ENCODE measurements around the gene GAN. TPM values are rescaled to one million over a fixed set of nuclear protein-coding genes. Genes with fewer than 3 reads are reported as not detected.
"Not testable (repeated sequence)": the region's sequence is repeated elsewhere in the genome, so short reads cannot be mapped to it uniquely, and the experiment has no call there.

The GAN gene
- total RNA-seq, 1 donor from 2014 or later: 12.5 TPM

- no peak for DNase-seq (ENCODE audit: low read depth)
These were observed 85.1 kb downstream of the GAN start for GRCh38 chr16:81399909-81400308.

GRCh38 chr16:81401035-81401950 lies 86.5 kb downstream of the GAN start:
- peak; percentile 13 for DNase-seq (ENCODE audit: low read depth)

- no peak for DNase-seq (ENCODE audit: low read depth)
These were observed 88.4 kb downstream of the GAN start for GRCh38 chr16:81403208-81403600.

- peak; percentile 33 for DNase-seq (ENCODE audit: low read depth)
These were observed 89.0 kb downstream of the GAN start for GRCh38 chr16:81403601-81404391.

- DNase-seq (ENCODE audit: low read depth): not testable (repeated sequence)
These were observed 90.2 kb downstream of the GAN start for GRCh38 chr16:81405002-81405401.

GRCh38 chr16:81405702-81406113 lies 90.9 kb downstream of the GAN start:
- DNase-seq (ENCODE audit: low read depth): peak; percentile 98

- no peak for DNase-seq (ENCODE audit: low read depth)
These were observed 93.7 kb downstream of the GAN start for GRCh38 chr16:81408409-81408950.

- no peak for DNase-seq (ENCODE audit: low read depth)
These were observed 94.3 kb downstream of the GAN start for GRCh38 chr16:81409016-81409556.

- no peak for DNase-seq (ENCODE audit: low read depth)
These were observed 96.0 kb downstream of the GAN start for GRCh38 chr16:81410643-81411293.

GRCh38 chr16:81413245-81413990 lies 98.7 kb downstream of the GAN start:
- no peak for DNase-seq (ENCODE audit: low read depth)

GRCh38 chr16:81415751-81416150 lies 101.0 kb downstream of the GAN start:
- DNase-seq (ENCODE audit: low read depth): no peak

- no peak for DNase-seq (ENCODE audit: low read depth)
These were observed 102.0 kb downstream of the GAN start for GRCh38 chr16:81416749-81417148.

- no peak for DNase-seq (ENCODE audit: low read depth)
These were observed 102.4 kb downstream of the GAN start for GRCh38 chr16:81417210-81417609.

GRCh38 chr16:81419806-81420205 lies 105.0 kb downstream of the GAN start:
- no peak for DNase-seq (ENCODE audit: low read depth)

GRCh38 chr16:81421126-81421525 lies 106.4 kb downstream of the GAN start:
- no peak for DNase-seq (ENCODE audit: low read depth)

GRCh38 chr16:81421536-81421935 lies 106.8 kb downstream of the GAN start:
- no peak for DNase-seq (ENCODE audit: low read depth)

- DNase-seq (ENCODE audit: low read depth): not testable (repeated sequence)
These were observed 107.4 kb downstream of the GAN start for GRCh38 chr16:81422153-81422552.

GRCh38 chr16:81424771-81425170 lies 110.0 kb downstream of the GAN start:
- peak; percentile 74 for DNase-seq (ENCODE audit: low read depth)

GRCh38 chr16:81427219-81427618 lies 112.5 kb downstream of the GAN start:
- no peak for DNase-seq (ENCODE audit: low read depth)

- no peak for DNase-seq (ENCODE audit: low read depth)
These were observed 114.3 kb downstream of the GAN start for GRCh38 chr16:81429045-81429521.

Data from renal cortical epithelial cell (primary cell).